GM06990 (cell line): Measurements from ENCODE around the gene ZNF782.
"Not testable (repeated sequence)": the region's sequence is repeated elsewhere in the genome, so short reads cannot be mapped to it uniquely, and the experiment has no call there.

ENCODE experiments used
- DNase-seq: peaks from one replicate; pipeline ENCODE4 v3.0.0-alpha.2; 2011; ENCODE audit not compliant: insufficient read length; ENCODE audit errors: extremely low read depth
- H3K27me3 ChIP-seq: replicated peaks from 2 replicates; pipeline ENCODE4 v1.6.0; 2011; ENCODE audit warnings: low read length; ENCODE audit not compliant: control insufficient read depth, insufficient read depth
- H3K36me3 ChIP-seq: 2 replicates; pipeline ENCODE4 v1.5.1; 2011; ENCODE audit warnings: low read length; ENCODE audit not compliant: control insufficient read depth, insufficient read depth
- H3K4me3 ChIP-seq: replicated peaks from 2 replicates; pipeline ENCODE4 v1.5.1; 2011; ENCODE audit warnings: low read depth, mild to moderate bottlenecking, control low read depth, low read length
- TF ChIP-seq, protein P1 (sequence below): IDR thresholded peaks from 2 replicates; pipeline ENCODE4 v1.5.1; 2011; ENCODE audit warnings: low read length, control low read depth, mild to moderate bottlenecking, inconsistent platforms; ENCODE audit not compliant: insufficient read depth, poor library complexity, severe bottlenecking

Gene ZNF782

DNA sequence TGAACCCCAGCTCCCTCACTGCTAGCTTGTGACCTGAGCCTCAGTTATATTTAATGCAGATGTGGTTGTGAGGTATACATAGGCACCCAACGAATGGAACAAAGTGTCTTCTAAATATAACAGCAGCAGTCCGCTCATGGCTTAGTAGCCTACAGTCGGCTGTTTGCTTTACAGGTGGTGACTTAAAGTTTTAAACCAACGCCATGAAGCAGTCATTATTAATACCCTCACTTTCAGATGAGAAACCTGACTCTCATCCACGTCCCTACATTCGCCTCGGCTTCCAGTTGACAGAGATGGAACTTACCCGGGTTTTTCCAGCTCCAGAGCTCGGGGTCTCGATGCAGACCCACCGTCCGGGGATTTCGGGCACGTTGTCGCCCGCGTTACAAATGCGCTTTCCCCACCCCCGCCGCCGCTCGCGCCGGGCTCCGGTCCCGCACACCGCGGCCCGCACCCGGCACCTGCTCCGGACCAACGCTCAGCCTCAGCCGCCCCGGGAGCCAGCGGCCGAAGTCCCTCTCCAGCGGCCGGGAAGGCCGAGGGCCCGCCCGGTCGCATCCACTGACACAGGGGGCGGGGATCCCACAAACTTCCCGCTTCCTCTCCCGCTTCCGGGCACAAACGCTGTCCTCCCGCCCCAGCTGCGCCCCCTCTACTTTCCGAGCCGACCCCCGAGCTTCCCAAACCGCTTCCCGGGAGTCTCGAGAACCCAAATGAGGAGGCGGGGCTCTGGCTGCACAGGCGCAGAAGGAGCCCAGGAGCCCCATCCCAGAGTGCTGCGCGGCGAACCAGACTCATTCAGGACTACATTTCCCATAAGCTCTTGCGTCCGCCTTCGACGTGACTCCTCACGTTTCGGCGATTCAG lies at the start of gene ZNF782:
Gene ZNF782, minus strand, starts transcription at position 734 of the 870 bp plus-strand sequence. CDS start 2,553 bp downstream, outside the sequence.
- TF ChIP-seq, protein P1, sequence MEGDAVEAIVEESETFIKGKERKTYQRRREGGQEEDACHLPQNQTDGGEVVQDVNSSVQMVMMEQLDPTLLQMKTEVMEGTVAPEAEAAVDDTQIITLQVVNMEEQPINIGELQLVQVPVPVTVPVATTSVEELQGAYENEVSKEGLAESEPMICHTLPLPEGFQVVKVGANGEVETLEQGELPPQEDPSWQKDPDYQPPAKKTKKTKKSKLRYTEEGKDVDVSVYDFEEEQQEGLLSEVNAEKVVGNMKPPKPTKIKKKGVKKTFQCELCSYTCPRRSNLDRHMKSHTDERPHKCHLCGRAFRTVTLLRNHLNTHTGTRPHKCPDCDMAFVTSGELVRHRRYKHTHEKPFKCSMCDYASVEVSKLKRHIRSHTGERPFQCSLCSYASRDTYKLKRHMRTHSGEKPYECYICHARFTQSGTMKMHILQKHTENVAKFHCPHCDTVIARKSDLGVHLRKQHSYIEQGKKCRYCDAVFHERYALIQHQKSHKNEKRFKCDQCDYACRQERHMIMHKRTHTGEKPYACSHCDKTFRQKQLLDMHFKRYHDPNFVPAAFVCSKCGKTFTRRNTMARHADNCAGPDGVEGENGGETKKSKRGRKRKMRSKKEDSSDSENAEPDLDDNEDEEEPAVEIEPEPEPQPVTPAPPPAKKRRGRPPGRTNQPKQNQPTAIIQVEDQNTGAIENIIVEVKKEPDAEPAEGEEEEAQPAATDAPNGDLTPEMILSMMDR: no peak

DNA sequence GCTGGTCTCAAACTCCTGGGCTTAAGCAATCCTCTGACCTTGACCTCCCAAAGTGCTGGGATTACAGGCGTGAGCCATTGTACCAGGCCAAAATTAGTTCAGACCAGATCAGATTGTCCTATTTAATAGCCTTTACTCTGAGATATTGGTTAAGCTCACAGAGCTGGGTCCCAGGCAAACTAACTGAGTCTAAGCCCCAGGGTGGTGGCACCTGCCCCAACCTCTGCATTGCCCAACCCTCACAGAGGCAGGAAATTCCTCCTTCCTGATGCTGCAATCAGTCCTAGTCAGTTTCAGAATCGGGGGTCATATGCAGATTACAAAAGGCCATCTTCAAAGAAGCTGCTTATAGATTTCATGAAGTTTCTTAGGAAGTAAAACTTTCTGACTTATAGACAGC lies 45.7 kb upstream of the ZNF782 start:
- not testable (repeated sequence) for H3K4me3 ChIP-seq, DNase-seq, H3K27me3 ChIP-seq, H3K36me3 ChIP-seq

More for the DNA sequence above, at the start of gene ZNF782:
- DNase-seq: peak; percentile 82
- no peaks in the 10 kb centered on the region; the same call in 1 of the 2 replicates for H3K36me3 ChIP-seq
- peak within 1 kb of the TSS; percentile 96 for H3K4me3 ChIP-seq
- H3K27me3 ChIP-seq: no peaks in the 10 kb centered on the region

DNA sequence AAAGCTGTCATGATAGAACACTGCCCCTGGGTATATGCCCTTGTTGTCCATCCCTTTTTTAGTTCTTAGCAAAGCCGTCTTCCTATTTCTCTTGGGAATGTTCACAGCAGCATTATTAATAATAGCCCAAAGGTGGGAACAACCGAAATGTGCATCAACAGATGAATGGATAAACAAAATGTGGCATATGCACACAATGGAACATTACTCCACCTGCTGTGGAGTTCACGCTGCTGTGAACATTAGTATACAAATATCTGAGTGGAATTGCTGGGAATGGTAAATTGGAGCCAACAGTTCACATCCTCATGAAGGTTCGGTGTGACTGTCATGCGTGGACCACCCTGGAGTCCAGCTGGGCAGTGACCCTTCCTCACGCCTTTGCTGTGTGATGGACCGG lies 37.8 kb upstream of the ZNF782 start:
- TF ChIP-seq, protein P1: no peak
- Histone ChIP-seq H3K36me3 (peaks cover 2% of the 10 kb centered on the region), H3K27me3 (no peaks in the 10 kb centered on the region), H3K4me3 (no peak overlapping the region)
- no peak for DNase-seq

DNA sequence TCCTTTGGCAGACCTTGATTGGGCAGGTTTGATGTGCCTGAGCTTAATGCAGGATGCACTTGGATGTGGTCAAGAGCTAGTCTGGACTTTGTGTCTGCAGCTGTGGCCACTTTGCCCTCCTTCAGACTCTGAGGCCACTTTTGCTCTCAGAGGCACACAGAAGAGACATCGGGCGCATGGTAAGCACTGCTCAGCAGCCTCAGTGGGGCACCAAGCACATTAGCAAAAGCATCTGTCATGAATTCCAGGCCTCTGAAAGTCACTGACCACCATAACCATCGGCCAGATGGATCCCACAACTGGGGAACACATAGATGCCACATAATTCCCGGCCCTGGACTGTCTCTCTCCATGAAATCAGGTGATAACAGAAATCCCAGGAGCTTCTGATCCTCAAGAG lies 34.3 kb upstream of the ZNF782 start:
- Histone ChIP-seq H3K27me3 (no peaks in the 10 kb centered on the region), H3K4me3 (no peak overlapping the region), H3K36me3 (no peaks in the 10 kb centered on the region)
- no peak for DNase-seq
- TF ChIP-seq, protein P1: no peak

DNA sequence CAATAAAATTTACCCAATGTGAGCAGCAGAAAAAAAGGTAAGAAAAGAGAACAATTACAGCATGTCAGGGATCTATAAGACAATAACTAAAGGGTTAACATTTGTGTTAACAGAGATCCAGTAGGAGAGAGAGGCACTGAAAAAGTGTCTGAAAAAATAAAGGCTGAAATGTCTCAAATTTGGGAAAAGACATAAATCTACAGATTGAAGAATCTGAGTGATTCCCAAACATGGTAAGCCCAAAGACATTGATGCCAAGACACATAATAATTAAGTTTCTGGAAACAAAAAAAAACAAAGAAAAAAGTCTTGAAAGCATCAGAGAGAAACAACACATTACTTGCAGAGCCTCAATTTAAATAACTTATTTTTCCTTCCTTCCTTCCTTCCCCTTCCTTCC lies 31.1 kb upstream of the ZNF782 start:
- DNase-seq: no peak
- H3K27me3 ChIP-seq: no peaks in the 10 kb centered on the region
- H3K36me3 ChIP-seq: no peaks in the 10 kb centered on the region
- no peak overlapping the region for H3K4me3 ChIP-seq
- TF ChIP-seq, protein P1: no peak

DNA sequence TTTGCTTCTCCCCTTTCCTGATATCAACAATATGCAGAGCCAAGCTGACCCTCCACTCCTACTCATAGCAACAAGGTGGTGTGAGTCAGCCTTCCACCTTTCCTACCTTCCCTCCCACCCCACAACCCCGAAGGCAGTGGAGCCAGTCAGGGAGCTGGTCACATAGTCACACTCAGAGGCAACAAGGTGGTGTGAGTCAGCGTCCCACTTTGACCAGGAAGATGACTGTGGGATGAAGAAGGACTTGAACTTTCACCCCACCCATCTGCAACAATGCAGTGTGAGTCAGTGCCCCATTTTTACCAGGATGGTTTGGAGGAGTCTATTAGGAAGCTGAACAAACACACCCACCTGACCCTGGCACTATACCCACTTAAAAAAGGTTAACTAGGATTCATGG lies 30.1 kb upstream of the ZNF782 start:
- DNase-seq: no peak
- no peaks in the 10 kb centered on the region for H3K36me3 ChIP-seq
- H3K27me3 ChIP-seq: no peaks in the 10 kb centered on the region
- TF ChIP-seq, protein P1: no peak
- H3K4me3 ChIP-seq: no peak overlapping the region
